ENCODE data around the gene RNF181.

DNA sequence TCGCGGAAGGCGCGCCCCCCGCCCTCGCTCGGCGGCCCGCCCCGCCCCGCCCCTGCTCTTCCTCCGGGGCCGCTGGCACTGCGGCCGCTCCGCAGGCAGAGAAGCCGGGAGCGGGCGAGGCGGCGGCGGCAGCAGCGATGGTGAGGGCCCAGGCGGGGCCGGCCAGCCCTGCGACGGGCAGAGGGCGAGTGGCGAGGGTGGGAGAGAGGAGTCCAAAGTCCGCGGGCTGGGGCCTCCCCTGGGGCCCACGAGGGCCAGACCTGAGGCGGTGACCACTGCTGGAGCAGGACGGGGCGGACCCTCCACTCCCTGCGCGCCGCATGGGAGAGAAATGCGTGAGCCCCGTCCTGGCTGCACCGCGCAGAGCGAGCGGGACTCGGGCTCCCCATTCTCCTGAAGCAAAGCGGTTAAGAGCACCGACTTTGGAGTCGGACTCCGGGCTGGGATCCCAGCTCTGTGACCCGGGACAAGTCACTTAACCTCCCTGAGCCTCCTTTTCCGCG lies 11.1 kb upstream of the RNF181 start, which contains the start of gene VAMP5:
- TF ChIP-seq ZNF274 (IDR thresholded peaks at IDR 0.05; ENCODE audit: low read depth, low read length) = no peak
- TF ChIP-seq POLR2A (IDR thresholded peaks at IDR 0.05; ENCODE audit: borderline replicate concordance, extremely low read depth, insufficient read depth, insufficient read length) = no peak
- TF ChIP-seq, protein P1, sequence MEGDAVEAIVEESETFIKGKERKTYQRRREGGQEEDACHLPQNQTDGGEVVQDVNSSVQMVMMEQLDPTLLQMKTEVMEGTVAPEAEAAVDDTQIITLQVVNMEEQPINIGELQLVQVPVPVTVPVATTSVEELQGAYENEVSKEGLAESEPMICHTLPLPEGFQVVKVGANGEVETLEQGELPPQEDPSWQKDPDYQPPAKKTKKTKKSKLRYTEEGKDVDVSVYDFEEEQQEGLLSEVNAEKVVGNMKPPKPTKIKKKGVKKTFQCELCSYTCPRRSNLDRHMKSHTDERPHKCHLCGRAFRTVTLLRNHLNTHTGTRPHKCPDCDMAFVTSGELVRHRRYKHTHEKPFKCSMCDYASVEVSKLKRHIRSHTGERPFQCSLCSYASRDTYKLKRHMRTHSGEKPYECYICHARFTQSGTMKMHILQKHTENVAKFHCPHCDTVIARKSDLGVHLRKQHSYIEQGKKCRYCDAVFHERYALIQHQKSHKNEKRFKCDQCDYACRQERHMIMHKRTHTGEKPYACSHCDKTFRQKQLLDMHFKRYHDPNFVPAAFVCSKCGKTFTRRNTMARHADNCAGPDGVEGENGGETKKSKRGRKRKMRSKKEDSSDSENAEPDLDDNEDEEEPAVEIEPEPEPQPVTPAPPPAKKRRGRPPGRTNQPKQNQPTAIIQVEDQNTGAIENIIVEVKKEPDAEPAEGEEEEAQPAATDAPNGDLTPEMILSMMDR (IDR thresholded peaks at IDR 0.05 in 2 of 3, conservative IDR thresholded peaks at IDR 0.05 in 1 of 3; ENCODE audit: borderline replicate concordance in 1 of 3, insufficient read depth in 1 of 3, low read depth in 2 of 3, low read length in 2 of 3) = no peak
- TF ChIP-seq EZH2phosphoT487 (IDR thresholded peaks at IDR 0.05; ENCODE audit: borderline replicate concordance) = no peak
- TF ChIP-seq POLR2AphosphoS5 (IDR thresholded peaks at IDR 0.05; ENCODE audit: low read depth, low read length) = no peak
- no peak for TF ChIP-seq EZH2 (IDR thresholded peaks at IDR 0.05)
- no peak for TF ChIP-seq SIN3A (IDR thresholded peaks at IDR 0.05; ENCODE audit: low read depth)
